Trophoblast cell (in vitro differentiated cells and primary cell): ENCODE results near the gene OR52J3.
A peak's percentile ranks its signal among the peaks of the same experiment; 100 is the strongest.

Experiments used
- DNase-seq, 2 donors: peaks; one replicate each; pipeline ENCODE4 v3.0.0-alpha.2; 2016
- H2AFZ ChIP-seq: 2 replicates; pipeline ENCODE4 v1.6.1; 2013; ENCODE audit warnings: low read length, moderate library complexity, mild to moderate bottlenecking; ENCODE audit not compliant: insufficient read depth, poor library complexity
- H2AK5ac ChIP-seq: 2 replicates; pipeline ENCODE4 v1.6.1; 2013; ENCODE audit warnings: mild to moderate bottlenecking, low read length
- H2BK120ac ChIP-seq: 2 replicates; pipeline ENCODE4 v1.6.1; 2013; ENCODE audit warnings: low read length, mild to moderate bottlenecking, moderate library complexity; ENCODE audit not compliant: insufficient read depth, poor library complexity
- H2BK12ac ChIP-seq: 2 replicates; pipeline ENCODE4 v1.6.1; 2013; ENCODE audit warnings: mild to moderate bottlenecking, low read length, moderate library complexity
- H2BK5ac ChIP-seq: 2 replicates; pipeline ENCODE4 v1.6.1; 2013; ENCODE audit warnings: low read length, low read depth, moderate library complexity, mild to moderate bottlenecking; ENCODE audit not compliant: poor library complexity
- H3K14ac ChIP-seq: 2 replicates; pipeline ENCODE4 v1.6.1; 2013; ENCODE audit warnings: mild to moderate bottlenecking, low read length
- H3K18ac ChIP-seq: 2 replicates; pipeline ENCODE4 v1.6.1; 2013; ENCODE audit warnings: mild to moderate bottlenecking, low read length
- H3K23ac ChIP-seq: 2 replicates; pipeline ENCODE4 v1.6.1; 2013; ENCODE audit warnings: low read length
- H3K27ac ChIP-seq: 2 replicates; pipeline ENCODE4 v1.5.1; 2013; ENCODE audit warnings: low read depth, mild to moderate bottlenecking, inconsistent platforms, low read length, moderate library complexity
- H3K27me3 ChIP-seq: 2 replicates; pipeline ENCODE4 v1.6.1; 2013; ENCODE audit warnings: inconsistent platforms, mild to moderate bottlenecking, low read length, moderate library complexity; ENCODE audit not compliant: insufficient read depth
- H3K36me3 ChIP-seq, 2 experiments: 1 replicate in 1 of 2; 2 replicates in 1 of 2; pipeline ENCODE4 v1.6.1; 2013; ENCODE audit warnings: low read length in 2 of 2, mild to moderate bottlenecking in 2 of 2, moderate library complexity in 1 of 2; ENCODE audit not compliant: insufficient read depth in 2 of 2, control insufficient read depth in 1 of 2
- H3K4ac ChIP-seq: 2 replicates; pipeline ENCODE4 v1.6.1; 2013; ENCODE audit warnings: low read depth, mild to moderate bottlenecking, low read length, moderate library complexity
- H3K4me1 ChIP-seq, 2 experiments: 1 replicate in 1 of 2; 2 replicates in 1 of 2; pipeline ENCODE4 v1.6.1; 2013; ENCODE audit warnings: low read length in 2 of 2, mild to moderate bottlenecking in 2 of 2, moderate library complexity in 1 of 2; ENCODE audit not compliant: insufficient read depth in 2 of 2, control insufficient read depth in 1 of 2
- H3K4me2 ChIP-seq: 2 replicates; pipeline ENCODE4 v1.6.1; 2013; ENCODE audit warnings: inconsistent platforms, mild to moderate bottlenecking, low read length, moderate library complexity
- H3K4me3 ChIP-seq: 2 replicates; pipeline ENCODE4 v1.5.1; 2013; ENCODE audit warnings: mild to moderate bottlenecking, low read depth, low read length, inconsistent platforms
- H3K79me1 ChIP-seq: one replicate; pipeline ENCODE4 v1.6.1; 2013; ENCODE audit warnings: low read length
- H3K79me2 ChIP-seq: 2 replicates; pipeline ENCODE4 v1.6.1; 2013; ENCODE audit warnings: low read length, mild to moderate bottlenecking; ENCODE audit not compliant: control insufficient read depth, insufficient read depth, poor library complexity
- H3K9ac ChIP-seq: 2 replicates; pipeline ENCODE4 v1.6.1; 2013; ENCODE audit warnings: mild to moderate bottlenecking, low read length
- H3K9me3 ChIP-seq: 2 replicates; pipeline ENCODE4 v1.6.1; 2013; ENCODE audit warnings: low read depth, mild to moderate bottlenecking, control low read depth, inconsistent platforms, low read length; ENCODE audit not compliant: insufficient read depth
- H4K12ac ChIP-seq: 2 replicates; pipeline ENCODE4 v1.6.1; 2013; ENCODE audit warnings: low read depth, mild to moderate bottlenecking, low read length, moderate library complexity
- H4K8ac ChIP-seq: 2 replicates; pipeline ENCODE4 v1.6.1; 2013; ENCODE audit warnings: low read depth, mild to moderate bottlenecking, low read length, moderate library complexity
- H4K91ac ChIP-seq: one replicate; pipeline ENCODE4 v1.6.1; 2013; ENCODE audit warnings: low read depth, mild to moderate bottlenecking, low read length, moderate library complexity
- WGBS: extraction: QIAGEN DNeasy Blood & Tissue Kit; methylation state at CpG from one replicate; pipeline ENCODE4 v1.1.7; 2013; ENCODE audit warnings: missing lambda C conversion rate; ENCODE audit not compliant: insufficient read length, insufficient coverage; ENCODE audit errors: extremely low coverage; 5-methylcytosine and 5-hydroxymethylcytosine counted together

The OR52J3 gene

GRCh38 chr11:5038341-5038740 is 8.0 kb upstream of the OR52J3 start:
- Histone ChIP-seq H2AFZ (no peak overlapping the region), H3K4me2 (no peak overlapping the region)

GRCh38 chr11:5040876-5041275 is 5.5 kb upstream of the OR52J3 start:
- Histone ChIP-seq H3K18ac (no peak overlapping the region), H3K9ac (no peak overlapping the region), H3K4me1 (peaks cover 3 to 4% of the 10 kb centered on the region in 2 experiments), H3K9me3 (no peaks in the 10 kb centered on the region), H3K27ac (no peak overlapping the region), H3K79me1 (no peaks in the 10 kb centered on the region), H3K4me2 (no peak overlapping the region), H3K36me3 (no peaks in the 10 kb centered on the region), H3K23ac (no peak overlapping the region), H4K12ac (no peak overlapping the region), H2BK12ac (no peak overlapping the region), H3K27me3 (no peaks in the 10 kb centered on the region), H3K14ac (no peak overlapping the region), H3K79me2 (no peaks in the 10 kb centered on the region), H4K91ac (no peak overlapping the region), H3K4ac (no peak overlapping the region), H3K4me3 (no peak overlapping the region), H2BK5ac (no peak overlapping the region), H4K8ac (no peak overlapping the region), H2AK5ac (no peak overlapping the region), H2BK120ac (no peak overlapping the region), H2AFZ (no peak overlapping the region)
- WGBS: no CpG with 5 or more reads among the region's 4 CpGs
- DNase-seq: no peak

More at GRCh38 chr11:5038341-5038740, 8.0 kb upstream of the OR52J3 start:
- Histone ChIP-seq H2BK12ac (no peak overlapping the region), H3K9ac (no peak overlapping the region), H3K4me1 (peaks cover 3 to 4% of the 10 kb centered on the region in 2 experiments), H3K27ac (no peak overlapping the region), H3K79me1 (no peaks in the 10 kb centered on the region), H4K8ac (no peak overlapping the region), H3K36me3 (no peaks in the 10 kb centered on the region), H3K18ac (no peak overlapping the region), H3K9me3 (no peaks in the 10 kb centered on the region), H2BK5ac (no peak overlapping the region), H4K91ac (no peak overlapping the region), H3K23ac (no peak overlapping the region), H2AK5ac (no peak overlapping the region), H3K27me3 (no peaks in the 10 kb centered on the region), H3K4ac (no peak overlapping the region), H4K12ac (no peak overlapping the region), H3K79me2 (no peaks in the 10 kb centered on the region), H3K14ac (no peak overlapping the region), H3K4me3 (no peak overlapping the region), H2BK120ac (no peak overlapping the region)
- WGBS: no CpG with 5 or more reads among the region's 1 CpG
- no peak for DNase-seq

GRCh38 chr11:5042091-5042490 is 4.2 kb upstream of the OR52J3 start:
- no peak overlapping the region for H2BK5ac ChIP-seq
- H3K4me1 ChIP-seq: peaks cover 2% of the 10 kb centered on the region in 2 experiments

GRCh38 chr11:5043380-5043779 is 2.9 kb upstream of the OR52J3 start:
- no peak overlapping the region for H2BK120ac ChIP-seq
- no peaks in the 10 kb centered on the region for H3K9me3 ChIP-seq
- H3K27me3 ChIP-seq: no peaks in the 10 kb centered on the region
- H3K79me1 ChIP-seq: no peaks in the 10 kb centered on the region
- no peak overlapping the region for H4K8ac ChIP-seq
- H3K4me3 ChIP-seq: no peak overlapping the region
- H3K4me1 ChIP-seq: no peaks in the 10 kb centered on the region
- no peak overlapping the region for H3K4me2 ChIP-seq
- DNase-seq: peak; percentile 48 to 88
- H2AK5ac ChIP-seq: no peak overlapping the region
- H3K36me3 ChIP-seq: no peaks in the 10 kb centered on the region
- H4K91ac ChIP-seq: no peak overlapping the region
- H2BK5ac ChIP-seq: no peak overlapping the region
- H3K9ac ChIP-seq: no peak overlapping the region
- H3K79me2 ChIP-seq: no peaks in the 10 kb centered on the region
- no peak overlapping the region for H2BK12ac ChIP-seq
- no peak overlapping the region for H2AFZ ChIP-seq
- H4K12ac ChIP-seq: no peak overlapping the region
- no peak overlapping the region for H3K14ac ChIP-seq
- H3K18ac ChIP-seq: no peak overlapping the region
- H3K4ac ChIP-seq: no peak overlapping the region
- no peak overlapping the region for H3K23ac ChIP-seq
- H3K27ac ChIP-seq: no peak overlapping the region
- no CpG with 5 or more reads among the region's 2 CpGs for WGBS

More at GRCh38 chr11:5042091-5042490, 4.2 kb upstream of the OR52J3 start:
- H3K4ac ChIP-seq: no peak overlapping the region
- H4K12ac ChIP-seq: no peak overlapping the region
- no peak overlapping the region for H3K9ac ChIP-seq
- H2AK5ac ChIP-seq: no peak overlapping the region
- no peak overlapping the region for H2BK120ac ChIP-seq
- no peak overlapping the region for H4K91ac ChIP-seq
- H3K4me2 ChIP-seq: no peak overlapping the region
- no peak overlapping the region for H2BK12ac ChIP-seq
- no peak overlapping the region for H4K8ac ChIP-seq
- H3K14ac ChIP-seq: no peak overlapping the region
- H3K9me3 ChIP-seq: no peaks in the 10 kb centered on the region
- H3K4me3 ChIP-seq: no peak overlapping the region
- H3K36me3 ChIP-seq: no peaks in the 10 kb centered on the region
- no peaks in the 10 kb centered on the region for H3K27me3 ChIP-seq
- no peaks in the 10 kb centered on the region for H3K79me1 ChIP-seq
- no CpG with 5 or more reads among the region's 3 CpGs for WGBS
- no peak overlapping the region for H2AFZ ChIP-seq
- peak; percentile 42 to 80 for DNase-seq
- H3K79me2 ChIP-seq: no peaks in the 10 kb centered on the region
- H3K18ac ChIP-seq: no peak overlapping the region
- no peak overlapping the region for H3K23ac ChIP-seq
- no peak overlapping the region for H3K27ac ChIP-seq
